ENCODE results near the gene SNRPA. TPM values are rescaled to one million over a fixed set of nuclear protein-coding genes. Genes with fewer than 3 reads are reported as not detected.

The SNRPA gene
- total and polyA plus RNA-seq, 2 experiments from 2014 or later = 145 to 230 TPM

DNA sequence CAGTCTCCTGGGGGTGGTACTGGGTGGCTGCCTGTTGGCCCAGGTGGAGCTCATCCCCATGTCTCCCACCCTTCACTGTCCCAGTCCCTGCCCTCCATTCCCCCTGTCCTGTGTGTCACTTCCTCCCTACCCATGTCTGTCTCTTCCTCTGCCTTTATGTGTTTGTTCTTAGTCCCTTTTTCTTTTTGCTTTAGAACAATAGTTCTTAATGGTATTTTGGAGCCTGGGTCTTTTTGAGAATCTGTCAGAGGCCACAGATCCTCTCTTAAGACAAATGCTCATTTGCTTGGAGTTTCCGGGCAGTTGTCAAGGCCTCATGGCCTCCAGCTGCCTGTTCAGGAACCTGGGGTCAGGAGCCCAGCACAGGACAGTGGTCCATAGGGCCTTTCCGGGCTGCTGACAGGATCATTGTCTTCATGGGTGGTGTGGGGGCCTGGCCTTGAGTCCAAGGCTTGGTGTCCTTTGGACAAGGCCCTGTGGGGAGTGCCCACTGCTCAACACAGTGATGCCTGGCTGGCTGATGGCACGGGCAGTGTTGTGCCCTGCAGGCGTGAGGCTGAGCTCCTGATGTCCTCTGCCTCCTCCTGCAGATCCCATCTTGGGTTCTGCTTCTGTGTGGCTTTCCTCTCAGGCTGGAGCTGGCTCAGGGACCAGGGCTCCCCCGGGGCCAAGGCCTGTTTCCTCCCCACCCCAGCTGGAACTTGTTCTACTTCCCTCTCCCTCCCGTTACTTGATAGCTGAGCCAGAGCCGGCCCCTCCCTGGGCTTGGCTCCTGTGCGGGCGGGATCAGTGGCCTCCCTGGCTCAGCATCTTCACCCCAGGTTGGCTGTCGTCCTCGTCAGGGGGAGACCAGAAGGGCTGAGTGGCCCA is 51.5 kb downstream of the SNRPA start:
- TF ChIP-seq, protein P1, sequence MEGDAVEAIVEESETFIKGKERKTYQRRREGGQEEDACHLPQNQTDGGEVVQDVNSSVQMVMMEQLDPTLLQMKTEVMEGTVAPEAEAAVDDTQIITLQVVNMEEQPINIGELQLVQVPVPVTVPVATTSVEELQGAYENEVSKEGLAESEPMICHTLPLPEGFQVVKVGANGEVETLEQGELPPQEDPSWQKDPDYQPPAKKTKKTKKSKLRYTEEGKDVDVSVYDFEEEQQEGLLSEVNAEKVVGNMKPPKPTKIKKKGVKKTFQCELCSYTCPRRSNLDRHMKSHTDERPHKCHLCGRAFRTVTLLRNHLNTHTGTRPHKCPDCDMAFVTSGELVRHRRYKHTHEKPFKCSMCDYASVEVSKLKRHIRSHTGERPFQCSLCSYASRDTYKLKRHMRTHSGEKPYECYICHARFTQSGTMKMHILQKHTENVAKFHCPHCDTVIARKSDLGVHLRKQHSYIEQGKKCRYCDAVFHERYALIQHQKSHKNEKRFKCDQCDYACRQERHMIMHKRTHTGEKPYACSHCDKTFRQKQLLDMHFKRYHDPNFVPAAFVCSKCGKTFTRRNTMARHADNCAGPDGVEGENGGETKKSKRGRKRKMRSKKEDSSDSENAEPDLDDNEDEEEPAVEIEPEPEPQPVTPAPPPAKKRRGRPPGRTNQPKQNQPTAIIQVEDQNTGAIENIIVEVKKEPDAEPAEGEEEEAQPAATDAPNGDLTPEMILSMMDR (IDR thresholded peaks at IDR 0.05; ENCODE audit: low read depth, low read length) = no peak
- Histone ChIP-seq H3K4me1 (ENCODE audit: low read depth) (peaks cover 42% of the 10 kb centered on the region), H3K9me3 (ENCODE audit: low read depth) (no peaks in the 10 kb centered on the region), H3K36me3 (peaks cover 11% of the 10 kb centered on the region), H3K4me3 (no peak overlapping the region), H3K27ac (peak overlapping the region; percentile 51), H3K27me3 (no peaks in the 10 kb centered on the region)
- peak in 1 of 2 donors; percentile 42 for DNase-seq (ENCODE audit: low read depth in 1 of 2, low spot score in 1 of 2)

DNA sequence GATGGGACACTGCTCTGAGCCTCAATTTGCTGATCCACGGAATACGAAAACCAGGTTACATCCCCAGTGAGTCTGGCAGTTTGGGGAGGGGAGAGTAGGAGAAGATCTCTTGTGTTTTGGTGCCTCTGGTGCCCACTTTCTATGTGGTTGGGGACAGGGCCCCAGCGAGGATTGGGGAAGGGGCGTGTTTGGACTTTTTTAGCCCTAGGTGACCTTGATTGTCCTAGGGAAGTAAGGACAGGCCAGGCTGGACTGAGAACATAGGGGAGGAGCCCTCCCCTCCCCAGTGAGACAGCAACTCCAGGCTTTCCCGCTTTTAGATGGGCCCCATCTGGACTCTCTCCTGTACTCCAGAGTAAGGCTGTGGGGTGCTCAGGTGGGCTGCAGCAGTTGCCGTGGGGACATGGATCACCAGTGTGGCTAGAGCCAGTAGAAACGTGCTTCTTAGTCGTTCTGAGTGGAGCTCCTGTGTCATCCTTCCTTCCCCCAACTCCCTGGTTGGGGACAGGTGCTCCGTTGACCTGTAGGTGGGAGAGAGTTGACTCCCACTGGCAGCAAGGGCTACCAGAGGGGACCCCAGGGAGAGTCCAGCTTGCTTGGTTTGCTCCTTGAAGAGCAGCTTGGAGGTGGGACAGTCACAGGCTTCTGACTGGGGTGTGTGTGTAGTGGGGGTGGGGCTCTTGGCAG is 52.3 kb downstream of the SNRPA start:
- Histone ChIP-seq H3K4me3 (no peak overlapping the region), H3K9me3 (ENCODE audit: low read depth) (no peaks in the 10 kb centered on the region), H3K36me3 (peaks cover 19% of the 10 kb centered on the region), H3K27ac (peak overlapping the region; percentile 1), H3K27me3 (no peaks in the 10 kb centered on the region), H3K4me1 (ENCODE audit: low read depth) (peaks cover 42% of the 10 kb centered on the region)
- DNase-seq (ENCODE audit: low read depth in 1 of 2, low spot score in 1 of 2) = no peak
- TF ChIP-seq, protein P1 (IDR thresholded peaks at IDR 0.05; ENCODE audit: low read depth, low read length) = no peak

DNA sequence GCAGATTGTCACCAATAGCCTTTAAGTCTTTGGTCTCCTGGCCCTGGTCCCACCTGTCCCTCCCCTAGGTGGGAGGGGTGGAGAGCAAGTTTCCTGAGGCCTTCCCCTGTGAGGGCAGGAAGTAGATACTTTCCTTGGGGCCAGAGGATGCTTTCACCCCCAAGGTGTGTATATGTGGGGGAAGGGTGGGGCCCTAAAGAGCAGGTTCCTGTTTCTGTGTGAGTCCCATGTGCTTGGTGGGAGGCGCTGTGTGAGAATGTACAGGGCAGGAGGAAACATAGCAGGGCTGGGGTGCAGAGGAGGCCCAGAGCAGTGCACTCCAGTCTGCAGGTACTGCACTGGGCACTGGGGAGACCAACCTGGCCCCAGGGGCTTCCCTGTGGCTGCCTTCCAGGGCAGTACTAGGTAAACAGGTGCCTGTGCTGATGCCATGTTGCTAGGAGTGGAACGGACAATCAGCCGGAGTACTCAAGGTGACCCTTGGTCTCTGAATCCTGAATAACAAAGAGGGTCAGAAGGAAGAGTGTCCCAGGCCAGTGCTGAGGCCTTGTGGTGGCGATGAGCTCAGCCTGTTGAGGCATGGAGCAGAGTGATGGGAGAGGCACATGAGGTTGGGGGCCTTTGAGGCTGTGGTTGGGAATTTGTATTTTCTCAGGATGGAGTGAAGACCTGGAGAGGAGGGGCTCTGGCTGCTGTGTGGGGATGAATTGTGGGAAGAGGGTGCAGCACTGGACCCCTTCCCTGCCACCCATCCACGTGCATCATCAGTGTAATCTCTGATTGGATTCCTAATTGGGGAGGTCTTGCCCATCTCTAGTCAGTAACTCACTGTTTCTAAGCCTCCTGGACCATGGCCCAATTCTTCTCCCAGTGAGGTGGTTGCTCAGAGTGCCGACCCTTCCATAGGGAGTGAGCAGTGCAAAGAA is 53.1 kb downstream of the SNRPA start:
- H3K27ac ChIP-seq = peak overlapping the region; percentile 19
- no peak overlapping the region for H3K4me3 ChIP-seq
- H3K9me3 ChIP-seq (ENCODE audit: low read depth) = no peaks in the 10 kb centered on the region
- H3K36me3 ChIP-seq = peaks cover 26% of the 10 kb centered on the region
- H3K27me3 ChIP-seq = no peaks in the 10 kb centered on the region
- TF ChIP-seq, protein P1 (IDR thresholded peaks at IDR 0.05; ENCODE audit: low read depth, low read length) = no peak
- H3K4me1 ChIP-seq (ENCODE audit: low read depth) = peaks cover 42% of the 10 kb centered on the region
- no peak for DNase-seq (ENCODE audit: low read depth in 1 of 2, low spot score in 1 of 2)

DNA sequence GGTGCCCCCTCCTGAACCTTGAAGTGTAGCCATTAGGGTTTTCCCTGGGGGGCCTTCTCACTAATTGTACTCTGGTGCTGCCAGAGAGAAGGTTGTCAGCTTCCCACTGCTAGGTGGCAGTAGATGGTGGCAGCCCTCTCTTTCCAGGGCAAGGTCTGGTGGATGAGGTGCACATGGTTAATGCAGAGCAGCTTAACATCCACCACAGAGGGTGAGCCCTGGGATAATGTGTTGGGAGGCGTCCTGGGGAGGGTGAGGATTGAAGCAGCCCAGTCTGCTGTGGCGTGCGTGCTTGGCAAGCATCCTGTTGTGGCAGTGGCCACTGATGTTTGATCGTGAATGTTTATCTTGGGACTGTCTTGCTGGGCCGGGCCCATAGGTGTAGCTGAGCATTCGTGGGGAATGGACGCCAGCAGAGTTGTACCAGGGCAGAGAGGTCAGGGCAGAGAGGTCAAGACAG is 53.8 kb downstream of the SNRPA start:
- TF ChIP-seq, protein P1 (IDR thresholded peaks at IDR 0.05; ENCODE audit: low read depth, low read length) = peak; percentile 11
- no peak for DNase-seq (ENCODE audit: low read depth in 1 of 2, low spot score in 1 of 2)
- Histone ChIP-seq H3K36me3 (peaks cover 26% of the 10 kb centered on the region), H3K27ac (peak overlapping the region; percentile 14), H3K4me3 (no peak overlapping the region), H3K4me1 (ENCODE audit: low read depth) (peaks cover 42% of the 10 kb centered on the region), H3K27me3 (no peaks in the 10 kb centered on the region), H3K9me3 (ENCODE audit: low read depth) (no peaks in the 10 kb centered on the region)

DNA sequence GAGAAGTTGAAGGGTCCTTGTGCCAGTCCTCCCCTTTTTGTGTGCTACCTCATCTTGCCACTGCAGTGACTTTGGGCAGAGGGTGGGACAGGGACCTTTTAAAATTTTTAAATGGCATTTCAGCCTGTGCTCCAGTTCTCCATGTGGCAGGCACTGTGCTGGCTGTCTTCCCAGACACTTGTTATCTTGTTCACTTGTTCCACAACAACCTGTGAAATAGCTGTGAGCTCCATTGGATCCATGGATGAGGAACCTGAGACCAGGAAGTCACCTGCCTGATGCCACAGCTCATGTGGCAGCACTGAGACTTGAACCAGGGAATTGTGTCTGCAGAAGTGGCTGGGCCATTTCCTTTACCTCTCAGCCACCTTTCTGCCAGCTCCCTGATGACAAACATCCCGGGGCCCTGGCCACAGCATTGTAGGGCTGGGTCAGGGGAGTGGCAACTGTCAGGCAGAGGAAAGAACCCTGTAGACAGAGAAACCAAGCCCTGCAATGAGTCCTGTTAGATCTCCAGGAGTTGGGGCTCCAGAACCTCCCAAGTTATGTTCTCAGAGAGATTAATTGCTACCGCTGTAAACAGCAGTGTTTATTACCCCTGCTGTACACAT is 54.4 kb downstream of the SNRPA start:
- peaks cover 41% of the 10 kb centered on the region for H3K4me1 ChIP-seq (ENCODE audit: low read depth)
- DNase-seq (ENCODE audit: low read depth in 1 of 2, low spot score in 1 of 2) = no peak
- TF ChIP-seq, protein P1 (IDR thresholded peaks at IDR 0.05; ENCODE audit: low read depth, low read length) = no peak
- H3K27me3 ChIP-seq = no peaks in the 10 kb centered on the region
- H3K9me3 ChIP-seq (ENCODE audit: low read depth) = no peaks in the 10 kb centered on the region
- peak overlapping the region; percentile 14 for H3K27ac ChIP-seq
- peaks cover 26% of the 10 kb centered on the region for H3K36me3 ChIP-seq
- H3K4me3 ChIP-seq = no peak overlapping the region
